ENCODE results near the gene CCDC136. TPM values are rescaled to one million over a fixed set of nuclear protein-coding genes. Genes with fewer than 3 reads are reported as not detected.

The CCDC136 gene
- total RNA-seq, 4 donors from 2014 or later, result 4.5 to 12.4 (median 7.2) TPM

DNA sequence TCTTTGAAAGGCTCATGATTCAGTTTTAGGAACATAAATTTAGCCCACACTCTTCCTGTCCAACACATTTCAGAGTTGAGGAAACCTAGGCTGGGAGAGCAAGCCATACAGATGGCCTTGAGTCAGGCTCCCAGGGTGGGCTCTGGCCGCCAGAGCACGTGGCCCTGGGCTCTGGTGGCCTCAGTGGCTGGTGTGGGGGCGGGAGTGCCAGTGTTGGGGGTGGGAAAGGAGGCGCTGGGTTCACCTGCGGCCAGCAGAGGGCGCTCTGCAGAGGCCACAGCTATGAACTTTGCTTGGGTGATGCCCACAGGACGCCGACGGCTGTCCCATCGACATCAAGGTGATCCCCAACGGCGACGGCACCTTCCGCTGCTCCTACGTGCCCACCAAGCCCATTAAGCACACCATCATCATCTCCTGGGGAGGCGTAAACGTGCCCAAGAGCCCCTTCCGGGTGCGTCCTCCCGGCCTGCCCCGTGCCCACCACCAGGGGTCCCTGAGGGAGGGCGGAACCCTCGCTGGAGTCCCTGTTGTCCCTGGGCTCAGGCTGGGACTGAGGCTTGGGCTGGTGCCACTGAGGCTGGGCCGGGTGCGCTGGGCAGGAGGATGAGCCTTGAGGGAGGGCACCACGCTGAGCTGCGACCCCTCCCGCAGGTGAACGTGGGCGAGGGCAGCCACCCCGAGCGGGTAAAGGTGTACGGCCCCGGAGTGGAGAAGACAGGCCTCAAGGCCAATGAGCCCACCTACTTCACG is 50.3 kb downstream of the CCDC136 start:
- H3K4me3 ChIP-seq, result no peak overlapping the region
- no peaks in the 10 kb centered on the region for H3K27me3 ChIP-seq
- WGBS, 2 donors, result 58 to 60% methylated on average over 27 to 34 of the region's 35 CpGs
- TF ChIP-seq, protein P1, sequence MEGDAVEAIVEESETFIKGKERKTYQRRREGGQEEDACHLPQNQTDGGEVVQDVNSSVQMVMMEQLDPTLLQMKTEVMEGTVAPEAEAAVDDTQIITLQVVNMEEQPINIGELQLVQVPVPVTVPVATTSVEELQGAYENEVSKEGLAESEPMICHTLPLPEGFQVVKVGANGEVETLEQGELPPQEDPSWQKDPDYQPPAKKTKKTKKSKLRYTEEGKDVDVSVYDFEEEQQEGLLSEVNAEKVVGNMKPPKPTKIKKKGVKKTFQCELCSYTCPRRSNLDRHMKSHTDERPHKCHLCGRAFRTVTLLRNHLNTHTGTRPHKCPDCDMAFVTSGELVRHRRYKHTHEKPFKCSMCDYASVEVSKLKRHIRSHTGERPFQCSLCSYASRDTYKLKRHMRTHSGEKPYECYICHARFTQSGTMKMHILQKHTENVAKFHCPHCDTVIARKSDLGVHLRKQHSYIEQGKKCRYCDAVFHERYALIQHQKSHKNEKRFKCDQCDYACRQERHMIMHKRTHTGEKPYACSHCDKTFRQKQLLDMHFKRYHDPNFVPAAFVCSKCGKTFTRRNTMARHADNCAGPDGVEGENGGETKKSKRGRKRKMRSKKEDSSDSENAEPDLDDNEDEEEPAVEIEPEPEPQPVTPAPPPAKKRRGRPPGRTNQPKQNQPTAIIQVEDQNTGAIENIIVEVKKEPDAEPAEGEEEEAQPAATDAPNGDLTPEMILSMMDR (IDR thresholded peaks at IDR 0.05), result peak; percentile 39 to 72 (median 54)
- TF ChIP-seq EP300 (IDR thresholded peaks at IDR 0.05), result no peak
- no peak for TF ChIP-seq POLR2A (IDR thresholded peaks at IDR 0.05)
- no peaks in the 10 kb centered on the region for H3K4me1 ChIP-seq
- no peak overlapping the region for H3K27ac ChIP-seq
- no peaks in the 10 kb centered on the region for H3K9me3 ChIP-seq
- no peak for DNase-seq (ENCODE audit: low spot score in 2 of 2)
- H3K36me3 ChIP-seq, result peaks cover 0 to 53% (median 0%) of the 10 kb centered on the region in 3 donors

DNA sequence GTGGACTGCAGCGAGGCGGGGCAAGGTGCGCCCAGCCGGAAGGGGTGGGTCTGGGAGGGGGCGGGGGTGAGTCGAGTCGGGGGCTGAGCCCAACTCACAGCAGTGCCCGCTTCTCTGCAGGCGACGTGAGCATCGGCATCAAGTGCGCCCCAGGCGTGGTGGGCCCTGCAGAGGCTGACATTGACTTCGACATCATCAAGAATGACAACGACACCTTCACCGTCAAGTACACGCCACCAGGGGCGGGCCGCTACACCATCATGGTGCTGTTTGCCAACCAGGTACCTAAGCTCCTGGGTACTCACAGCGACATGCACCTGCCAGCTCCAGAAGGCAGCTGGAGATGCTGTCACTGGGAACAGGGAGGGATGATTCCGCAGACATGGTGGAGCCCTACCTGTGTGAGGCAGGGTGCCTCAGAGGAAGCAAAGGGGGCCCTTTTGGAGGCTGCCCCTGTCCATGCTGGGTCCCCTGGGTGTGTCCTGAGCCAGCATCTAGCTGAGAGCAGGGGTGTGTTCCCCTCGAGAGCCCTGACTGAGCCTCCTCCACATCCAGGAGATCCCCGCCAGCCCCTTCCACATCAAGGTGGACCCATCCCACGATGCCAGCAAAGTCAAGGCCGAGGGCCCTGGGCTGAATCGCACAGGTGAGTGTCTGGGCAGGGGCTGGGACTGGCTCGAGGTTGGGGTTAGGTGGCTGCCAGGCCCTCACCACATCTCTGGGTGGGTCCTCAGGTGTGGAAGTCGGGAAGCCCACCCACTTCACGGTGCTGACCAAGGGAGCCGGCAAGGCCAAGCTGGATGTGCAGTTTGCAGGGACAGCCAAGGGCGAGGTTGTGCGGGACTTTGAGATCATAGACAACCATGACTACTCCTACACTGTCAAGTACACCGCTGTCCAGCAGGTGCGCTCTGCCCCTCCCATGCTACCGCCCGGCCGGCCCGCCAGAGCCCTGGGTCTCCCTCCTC is 51.2 kb downstream of the CCDC136 start:
- TF ChIP-seq POLR2A (IDR thresholded peaks at IDR 0.05) (no peak), EP300 (IDR thresholded peaks at IDR 0.05) (no peak)
- TF ChIP-seq, protein P1 (IDR thresholded peaks at IDR 0.05), result no peak
- Histone ChIP-seq H3K36me3 (peaks cover 0 to 59% (median 0%) of the 10 kb centered on the region in 3 donors), H3K27ac (no peak overlapping the region), H3K27me3 (no peaks in the 10 kb centered on the region), H3K4me3 (no peak overlapping the region), H3K4me1 (no peaks in the 10 kb centered on the region), H3K9me3 (no peaks in the 10 kb centered on the region)
- DNase-seq (ENCODE audit: low spot score in 2 of 2), result no peak
- WGBS, 2 donors, result 91 to 94% methylated on average over 32 to 35 of the region's 38 CpGs

DNA sequence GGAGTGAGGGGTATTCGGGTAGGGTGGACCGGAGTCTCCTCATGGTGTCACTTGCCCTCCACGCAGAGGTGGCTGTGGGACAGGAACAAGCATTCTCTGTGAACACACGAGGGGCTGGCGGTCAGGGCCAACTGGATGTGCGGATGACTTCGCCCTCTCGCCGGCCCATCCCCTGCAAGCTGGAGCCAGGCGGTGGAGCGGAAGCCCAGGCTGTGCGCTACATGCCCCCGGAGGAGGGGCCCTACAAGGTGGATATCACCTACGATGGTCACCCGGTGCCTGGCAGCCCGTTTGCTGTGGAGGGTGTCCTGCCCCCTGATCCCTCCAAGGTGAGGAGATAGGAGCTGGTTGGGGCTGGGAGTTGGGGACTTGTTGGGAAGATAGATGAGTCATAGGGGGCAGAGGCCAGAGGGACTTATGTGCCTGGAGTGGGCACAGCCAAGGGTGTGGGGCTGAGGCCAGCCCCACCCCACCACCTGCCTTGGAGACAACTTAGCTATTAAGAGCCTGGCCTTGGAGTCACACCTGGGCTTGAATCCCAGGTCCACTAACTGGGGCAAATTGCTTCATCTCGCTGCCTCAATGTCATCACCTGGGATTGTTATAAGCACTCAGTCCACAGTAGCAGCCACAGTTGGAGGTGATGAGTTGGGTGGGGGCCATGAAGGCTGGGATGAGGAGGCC is 52.3 kb downstream of the CCDC136 start:
- no peaks in the 10 kb centered on the region for H3K9me3 ChIP-seq
- H3K27ac ChIP-seq, result no peak overlapping the region
- H3K36me3 ChIP-seq, result peaks cover 0 to 57% (median 0%) of the 10 kb centered on the region in 3 donors
- WGBS, 2 donors, result 86 to 95% methylated on average over 7 to 11 of the region's 17 CpGs
- TF ChIP-seq, protein P1 (IDR thresholded peaks at IDR 0.05), result no peak
- no peak for TF ChIP-seq POLR2A (IDR thresholded peaks at IDR 0.05)
- no peak overlapping the region for H3K4me3 ChIP-seq
- H3K27me3 ChIP-seq, result no peaks in the 10 kb centered on the region
- no peaks in the 10 kb centered on the region for H3K4me1 ChIP-seq
- DNase-seq (ENCODE audit: low spot score in 2 of 2), result no peak

DNA sequence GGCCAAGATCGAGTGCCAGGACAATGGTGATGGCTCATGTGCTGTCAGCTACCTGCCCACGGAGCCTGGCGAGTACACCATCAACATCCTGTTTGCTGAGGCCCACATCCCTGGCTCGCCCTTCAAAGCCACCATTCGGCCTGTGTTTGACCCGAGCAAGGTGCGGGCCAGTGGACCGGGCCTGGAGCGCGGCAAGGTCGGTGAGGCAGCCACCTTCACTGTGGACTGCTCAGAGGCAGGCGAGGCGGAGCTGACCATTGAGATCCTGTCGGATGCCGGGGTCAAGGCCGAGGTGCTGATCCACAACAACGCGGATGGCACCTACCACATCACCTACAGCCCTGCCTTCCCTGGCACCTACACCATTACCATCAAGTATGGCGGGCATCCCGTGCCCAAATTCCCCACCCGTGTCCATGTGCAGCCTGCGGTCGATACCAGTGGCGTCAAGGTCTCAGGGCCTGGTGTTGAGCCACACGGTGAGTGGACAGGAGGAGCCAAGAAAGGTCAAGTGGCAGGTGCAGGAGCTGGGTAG is 53.1 kb downstream of the CCDC136 start:
- WGBS, 2 donors, result 95% methylated on average over 22 to 24 of the region's 25 CpGs
- Histone ChIP-seq H3K27ac (no peak overlapping the region), H3K36me3 (peaks cover 0 to 64% (median 0%) of the 10 kb centered on the region in 3 donors)

More for the DNA sequence above, 53.1 kb downstream of the CCDC136 start:
- no peak overlapping the region for H3K4me3 ChIP-seq
- no peaks in the 10 kb centered on the region for H3K27me3 ChIP-seq
- H3K4me1 ChIP-seq, result no peaks in the 10 kb centered on the region
- no peak for DNase-seq (ENCODE audit: low spot score in 2 of 2)
- TF ChIP-seq POLR2A (IDR thresholded peaks at IDR 0.05), result no peak
- TF ChIP-seq EP300 (IDR thresholded peaks at IDR 0.05), result no peak
- TF ChIP-seq, protein P1 (IDR thresholded peaks at IDR 0.05), result no peak
- no peaks in the 10 kb centered on the region for H3K9me3 ChIP-seq

All from tibial nerve (tissue), 4 donors.